ENCODE results near the gene MRC2.
A peak's percentile ranks its signal among the peaks of the same experiment; 100 is the strongest.

Gene MRC2

GRCh38 chr17:62621223-62621622, 6.2 kb upstream of the MRC2 start:
- H3K9me3 Mint-ChIP-seq, result no peaks in the 10 kb centered on the region

DNA sequence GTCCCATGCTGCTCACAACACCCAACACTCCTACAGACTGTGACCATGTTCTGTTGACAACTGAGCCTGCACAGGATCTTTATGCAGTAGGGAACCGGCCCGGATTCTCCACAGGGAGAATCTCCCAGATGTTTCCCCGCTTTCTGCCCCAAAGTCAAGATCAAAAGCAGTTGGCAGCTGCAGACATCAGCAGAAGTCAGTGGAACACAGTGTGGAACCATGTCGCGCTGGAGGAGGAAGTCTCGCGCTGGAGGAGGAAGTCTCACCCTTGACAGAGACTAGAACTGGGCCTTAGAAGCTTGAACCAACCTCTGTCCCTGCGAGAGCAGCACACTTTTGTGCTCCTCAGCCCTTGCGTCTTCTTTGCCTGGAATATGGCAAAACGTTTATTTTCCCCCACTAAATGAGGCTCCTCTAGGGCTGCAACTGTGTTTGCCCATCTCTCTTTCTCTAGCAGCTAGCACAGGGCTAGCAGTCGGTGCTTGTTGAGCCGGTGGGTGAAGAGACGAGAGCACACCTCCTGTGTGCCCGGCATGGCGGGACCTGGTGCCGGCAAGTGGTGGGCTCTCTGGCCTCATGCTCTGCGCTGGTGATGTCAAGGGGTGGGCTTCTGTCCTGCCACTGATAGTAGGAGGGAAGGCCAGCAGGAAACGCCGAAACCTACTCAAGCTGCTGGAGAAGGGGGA, 2.1 kb upstream of the MRC2 start:
- Mint-ChIP-seq H3K4me3 (no peak overlapping the region), H3K9me3 (no peaks in the 10 kb centered on the region), H3K27ac (no peak overlapping the region), H3K27me3 (ENCODE audit: low read depth) (peaks cover 37% of the 10 kb centered on the region), H3K36me3 (ENCODE audit: low read depth) (peaks cover 4% of the 10 kb centered on the region), H3K4me1 (ENCODE audit: low read depth) (peaks cover 3% of the 10 kb centered on the region)

More at GRCh38 chr17:62621223-62621622, 6.2 kb upstream of the MRC2 start:
- Mint-ChIP-seq H3K27ac (no peak overlapping the region), H3K4me1 (ENCODE audit: low read depth) (no peaks in the 10 kb centered on the region), H3K4me3 (no peak overlapping the region), H3K36me3 (ENCODE audit: low read depth) (peaks cover 4% of the 10 kb centered on the region), H3K27me3 (ENCODE audit: low read depth) (peaks cover 4% of the 10 kb centered on the region)

- Mint-ChIP-seq H3K4me3 (peak overlapping the region; percentile 22), H3K36me3 (ENCODE audit: low read depth) (peaks cover 4% of the 10 kb centered on the region), H3K27ac (no peak overlapping the region), H3K4me1 (ENCODE audit: low read depth) (peaks cover 3% of the 10 kb centered on the region), H3K9me3 (no peaks in the 10 kb centered on the region), H3K27me3 (ENCODE audit: low read depth) (peaks cover 40% of the 10 kb centered on the region)
These were observed 1.6 kb upstream of the MRC2 start for GRCh38 chr17:62625870-62626200.

- Mint-ChIP-seq H3K36me3 (ENCODE audit: low read depth) (peaks cover 4% of the 10 kb centered on the region), H3K27me3 (ENCODE audit: low read depth) (peaks cover 43% of the 10 kb centered on the region), H3K9me3 (no peaks in the 10 kb centered on the region), H3K4me1 (ENCODE audit: low read depth) (peaks cover 3% of the 10 kb centered on the region), H3K4me3 (peak overlapping the region; percentile 31), H3K27ac (no peak overlapping the region)
These were observed 701 bp upstream of the MRC2 start for GRCh38 chr17:62626719-62627218.

DNA sequence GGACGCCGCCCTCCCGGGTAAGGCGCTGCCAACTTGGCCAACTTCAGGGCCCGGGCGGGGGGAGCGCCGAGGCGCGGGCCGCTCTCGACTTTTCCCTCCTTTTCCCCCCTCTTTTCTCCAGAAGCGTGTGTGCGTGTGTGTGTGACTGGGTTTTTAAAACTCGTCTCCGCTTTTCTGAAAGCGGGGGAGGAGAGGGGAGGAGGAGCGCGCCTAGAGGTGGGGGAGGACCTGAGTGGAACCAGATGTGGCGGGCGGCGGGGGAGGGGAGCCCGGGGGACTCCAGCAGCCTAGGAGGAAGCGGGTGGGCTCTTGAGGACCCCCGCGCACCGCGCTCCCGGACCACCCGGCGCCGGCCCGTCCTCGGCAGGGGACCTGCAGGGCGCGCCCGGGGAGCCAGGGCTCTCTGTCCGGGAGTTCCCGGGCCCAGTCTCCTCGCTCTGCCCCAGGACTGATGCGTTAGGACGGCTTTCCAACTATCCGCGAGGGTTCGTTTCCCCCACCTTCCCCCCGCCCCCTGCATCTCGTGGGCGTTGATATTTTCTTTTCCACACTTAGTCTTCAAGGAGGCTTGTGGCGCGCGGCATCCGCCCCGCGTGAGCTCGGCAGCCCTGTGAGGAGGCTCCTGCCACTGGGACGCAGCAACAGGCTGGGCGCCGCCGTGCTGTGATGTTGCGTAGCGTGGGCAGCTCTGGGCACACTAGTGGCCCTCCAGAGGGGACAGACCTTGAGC, 599 bp downstream of the MRC2 start:
- Mint-ChIP-seq H3K27me3 (ENCODE audit: low read depth) (peaks cover 48% of the 10 kb centered on the region), H3K4me1 (ENCODE audit: low read depth) (peaks cover 3% of the 10 kb centered on the region), H3K9me3 (no peaks in the 10 kb centered on the region), H3K27ac (no peak overlapping the region), H3K36me3 (ENCODE audit: low read depth) (peaks cover 4% of the 10 kb centered on the region), H3K4me3 (peak overlapping the region; percentile 80)

DNA sequence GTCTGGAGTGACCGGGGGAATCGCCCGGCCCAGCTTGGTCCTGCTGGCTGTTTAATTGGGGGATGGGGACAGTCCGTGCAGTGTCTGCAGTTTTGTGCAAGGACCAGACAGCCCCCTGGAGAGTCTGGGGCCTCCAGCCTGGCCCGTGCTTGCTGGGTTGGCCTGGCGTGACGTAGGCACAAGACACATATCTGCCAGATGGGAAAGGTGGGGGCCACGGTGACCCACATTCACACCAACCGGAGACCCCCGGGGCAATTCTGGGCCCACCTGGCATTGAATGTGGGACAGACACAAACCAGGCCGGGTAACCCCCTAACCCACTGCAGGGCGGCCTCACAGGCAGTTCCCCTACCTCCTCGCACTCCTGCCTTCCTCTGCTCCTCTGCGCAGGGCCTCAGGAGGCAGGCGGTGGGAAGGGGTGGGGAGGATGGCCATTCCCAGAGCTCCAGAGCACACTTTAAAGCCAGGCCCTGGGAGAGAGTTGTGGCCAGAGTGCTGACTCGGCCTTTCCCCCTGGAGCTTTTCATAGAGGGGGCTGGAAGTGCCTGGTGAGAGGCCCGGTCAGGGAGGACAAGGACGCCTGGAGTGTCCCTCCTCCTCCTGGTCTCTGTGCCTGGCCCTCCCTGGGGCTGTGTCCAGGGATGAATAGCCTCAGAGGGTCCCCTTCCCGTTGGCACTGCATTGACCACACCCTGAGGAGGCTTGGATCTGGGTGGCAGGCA, 1.5 kb downstream of the MRC2 start:
- H3K4me3 Mint-ChIP-seq, result peak overlapping the region; percentile 80
- peaks cover 3% of the 10 kb centered on the region for H3K4me1 Mint-ChIP-seq (ENCODE audit: low read depth)
- H3K36me3 Mint-ChIP-seq (ENCODE audit: low read depth), result peaks cover 4% of the 10 kb centered on the region
- H3K27ac Mint-ChIP-seq, result no peak overlapping the region
- no peaks in the 10 kb centered on the region for H3K9me3 Mint-ChIP-seq
- peaks cover 48% of the 10 kb centered on the region for H3K27me3 Mint-ChIP-seq (ENCODE audit: low read depth)

DNA sequence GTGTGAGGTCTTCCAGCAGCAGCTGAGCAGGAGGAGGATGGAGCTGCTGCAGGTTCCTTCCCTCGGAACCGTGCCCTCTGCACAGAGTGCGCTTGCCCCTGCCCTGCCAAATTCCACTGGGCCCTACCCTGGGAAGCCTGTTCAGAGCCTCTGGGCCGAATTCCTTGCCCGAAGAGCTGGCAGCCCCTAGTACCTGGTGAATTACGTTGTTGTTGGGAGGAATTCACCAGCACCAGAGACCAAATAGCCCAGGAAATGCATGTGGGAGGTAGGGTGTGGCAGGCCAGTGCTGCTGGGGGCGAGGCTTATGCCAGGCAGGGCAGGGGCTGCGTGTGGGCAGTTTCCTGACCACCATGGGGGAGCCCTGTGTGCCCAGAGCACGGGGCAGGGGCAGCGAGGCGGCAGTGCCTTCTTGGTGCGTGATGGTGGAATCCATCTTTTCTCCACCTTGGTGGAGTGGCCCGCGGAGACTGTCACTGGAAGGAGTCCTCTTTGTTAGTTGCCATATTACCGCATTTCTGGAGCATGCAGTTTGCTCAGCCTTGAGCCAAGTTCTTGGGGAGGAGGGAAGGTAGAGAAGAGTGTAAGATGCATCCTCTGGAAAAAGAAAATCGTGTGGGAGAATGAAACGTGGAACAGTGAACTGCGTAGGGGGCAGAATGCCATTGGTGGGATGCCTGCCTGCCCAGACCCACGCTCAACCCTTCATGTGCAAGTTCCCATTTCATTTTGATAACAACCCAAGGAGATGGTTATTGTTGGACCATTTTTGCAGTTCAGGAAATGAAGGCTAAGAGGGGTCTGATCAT, 2.3 kb downstream of the MRC2 start:
- peaks cover 48% of the 10 kb centered on the region for H3K27me3 Mint-ChIP-seq (ENCODE audit: low read depth)
- H3K36me3 Mint-ChIP-seq (ENCODE audit: low read depth), result no peaks in the 10 kb centered on the region
- no peak overlapping the region for H3K27ac Mint-ChIP-seq
- H3K9me3 Mint-ChIP-seq, result no peaks in the 10 kb centered on the region
- peaks cover 3% of the 10 kb centered on the region for H3K4me1 Mint-ChIP-seq (ENCODE audit: low read depth)
- no peak overlapping the region for H3K4me3 Mint-ChIP-seq

GRCh38 chr17:62630365-62631085, 3.1 kb downstream of the MRC2 start:
- H3K27ac Mint-ChIP-seq, result no peak overlapping the region
- H3K36me3 Mint-ChIP-seq (ENCODE audit: low read depth), result no peaks in the 10 kb centered on the region
- H3K4me3 Mint-ChIP-seq, result no peak overlapping the region
- peaks cover 48% of the 10 kb centered on the region for H3K27me3 Mint-ChIP-seq (ENCODE audit: low read depth)
- no peaks in the 10 kb centered on the region for H3K9me3 Mint-ChIP-seq
- H3K4me1 Mint-ChIP-seq (ENCODE audit: low read depth), result peaks cover 3% of the 10 kb centered on the region

- Mint-ChIP-seq H3K27me3 (ENCODE audit: low read depth) (peaks cover 43% of the 10 kb centered on the region), H3K36me3 (ENCODE audit: low read depth) (no peaks in the 10 kb centered on the region), H3K4me1 (ENCODE audit: low read depth) (peaks cover 3% of the 10 kb centered on the region), H3K27ac (no peak overlapping the region), H3K9me3 (no peaks in the 10 kb centered on the region), H3K4me3 (no peak overlapping the region)
These were observed 3.8 kb downstream of the MRC2 start for GRCh38 chr17:62631086-62631935.

GRCh38 chr17:62631936-62632924, 4.8 kb downstream of the MRC2 start:
- no peak overlapping the region for H3K27ac Mint-ChIP-seq
- H3K4me1 Mint-ChIP-seq (ENCODE audit: low read depth), result peaks cover 3% of the 10 kb centered on the region
- H3K36me3 Mint-ChIP-seq (ENCODE audit: low read depth), result no peaks in the 10 kb centered on the region
- no peak overlapping the region for H3K4me3 Mint-ChIP-seq
- H3K9me3 Mint-ChIP-seq, result no peaks in the 10 kb centered on the region
- H3K27me3 Mint-ChIP-seq (ENCODE audit: low read depth), result peaks cover 37% of the 10 kb centered on the region

DNA sequence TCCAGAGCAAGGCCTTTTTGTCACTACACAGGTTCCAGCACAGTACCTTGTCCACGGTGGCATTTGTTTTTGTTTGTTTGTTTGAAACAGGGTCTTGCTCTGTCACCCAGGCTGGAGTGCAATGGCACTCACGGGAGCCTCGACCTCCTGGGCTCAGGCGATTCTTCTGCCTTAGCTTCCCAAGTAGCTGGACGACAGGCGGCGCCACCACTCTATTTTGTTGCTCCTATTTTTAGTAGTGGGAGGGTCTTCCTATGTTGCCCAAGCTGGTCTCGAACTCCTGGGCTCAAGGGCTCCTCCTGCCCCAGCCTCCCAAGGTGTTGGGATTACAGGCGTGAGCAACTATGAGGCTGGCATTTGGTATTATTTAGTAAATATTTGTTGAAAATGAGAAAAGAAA, 10.3 kb downstream of the MRC2 start:
- Mint-ChIP-seq H3K27ac (no peak overlapping the region), H3K4me3 (no peak overlapping the region), H3K4me1 (ENCODE audit: low read depth) (no peaks in the 10 kb centered on the region), H3K36me3 (ENCODE audit: low read depth) (no peaks in the 10 kb centered on the region), H3K27me3 (ENCODE audit: low read depth) (peaks cover 22% of the 10 kb centered on the region), H3K9me3 (no peaks in the 10 kb centered on the region)

DNA sequence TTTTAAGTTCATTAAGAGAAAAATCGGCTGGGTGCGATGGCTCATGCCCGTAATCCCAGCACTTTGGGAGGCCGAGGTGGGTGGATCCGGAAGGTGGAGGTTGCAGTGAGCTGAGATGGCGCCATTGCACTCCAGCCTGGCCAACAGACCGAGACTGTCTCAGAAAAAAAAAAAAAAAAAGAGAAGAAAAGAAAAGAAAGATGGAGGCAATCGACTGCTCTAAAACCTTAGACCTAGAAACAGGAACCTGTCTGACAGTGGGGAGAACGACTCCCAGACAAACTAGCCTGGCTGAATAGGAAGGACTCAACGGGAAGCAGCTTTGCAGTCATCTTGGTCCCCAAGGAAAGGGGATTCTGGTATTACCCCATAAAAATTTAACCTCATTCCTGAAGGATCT, 13.7 kb downstream of the MRC2 start:
- Mint-ChIP-seq H3K4me3 (no peak overlapping the region), H3K27me3 (ENCODE audit: low read depth) (peaks cover 38% of the 10 kb centered on the region), H3K9me3 (no peaks in the 10 kb centered on the region), H3K36me3 (ENCODE audit: low read depth) (no peaks in the 10 kb centered on the region), H3K4me1 (ENCODE audit: low read depth) (peaks cover 4% of the 10 kb centered on the region), H3K27ac (no peak overlapping the region)
